Activated gamma-delta T cell treated with anti-CD3 and anti-CD28 coated beads, Interleukin-2, amount 50 U/mL, for 16 hours (primary cell): Measurements from ENCODE around the gene CCDC38.
"Not testable (repeated sequence)": the region's sequence is repeated elsewhere in the genome, so short reads cannot be mapped to it uniquely, and the experiment has no call there.

Experiments used
- DNase-seq: peaks from one replicate; pipeline ENCODE4 v3.0.0-alpha.2; 2020; ENCODE audit warnings: low read depth

The CCDC38 gene

GRCh38 chr12:95942524-95943329 lies at the start of gene CCDC38:
CCDC38 (minus strand) TSS chr12:95942614; CDS start chr12:95936509, 6,105 bp downstream.
- DNase-seq: peak; percentile 77

GRCh38 chr12:95990136-95990535 lies 47.7 kb upstream of the CCDC38 start:
- no peak for DNase-seq

GRCh38 chr12:95989504-95990123 lies 47.2 kb upstream of the CCDC38 start:
- DNase-seq: no peak

GRCh38 chr12:95988506-95989275 lies 46.3 kb upstream of the CCDC38 start:
- DNase-seq: no peak

- DNase-seq: no peak
Measured at GRCh38 chr12:95986635-95987570, 44.5 kb upstream of the CCDC38 start.

GRCh38 chr12:95984682-95985081 lies 42.3 kb upstream of the CCDC38 start:
- no peak for DNase-seq

- no peak for DNase-seq
Measured at GRCh38 chr12:95982602-95983001, 40.2 kb upstream of the CCDC38 start.

GRCh38 chr12:95980437-95980836 lies 38.0 kb upstream of the CCDC38 start:
- DNase-seq: no peak

- DNase-seq: no peak
Measured at GRCh38 chr12:95978774-95979173, 36.4 kb upstream of the CCDC38 start.

- DNase-seq: no peak
Measured at GRCh38 chr12:95978351-95978750, 35.9 kb upstream of the CCDC38 start.

GRCh38 chr12:95977764-95978305 lies 35.4 kb upstream of the CCDC38 start:
- DNase-seq: no peak

- no peak for DNase-seq
Measured at GRCh38 chr12:95976416-95976832, 34.0 kb upstream of the CCDC38 start.

- no peak for DNase-seq
Measured at GRCh38 chr12:95975491-95975890, 33.1 kb upstream of the CCDC38 start.

- no peak for DNase-seq
Measured at GRCh38 chr12:95974358-95974757, 31.9 kb upstream of the CCDC38 start.

GRCh38 chr12:95972832-95973456 lies 30.5 kb upstream of the CCDC38 start:
- no peak for DNase-seq

GRCh38 chr12:95970905-95971304 lies 28.5 kb upstream of the CCDC38 start:
- no peak for DNase-seq

GRCh38 chr12:95969116-95969515 lies 26.7 kb upstream of the CCDC38 start:
- not testable (repeated sequence) for DNase-seq

GRCh38 chr12:95967301-95967700 lies 24.9 kb upstream of the CCDC38 start:
- no peak for DNase-seq

- DNase-seq: no peak
Measured at GRCh38 chr12:95966287-95966870, 24.0 kb upstream of the CCDC38 start.

- no peak for DNase-seq
Measured at GRCh38 chr12:95963096-95963495, 20.7 kb upstream of the CCDC38 start.

GRCh38 chr12:95962222-95962621 lies 19.8 kb upstream of the CCDC38 start:
- DNase-seq: no peak
